Lower leg skin (tissue), 4 donors: ENCODE measurements around the gene NWD2. TPM values are rescaled to one million over a fixed set of nuclear protein-coding genes. Genes with fewer than 3 reads are reported as not detected.

Experiments
- DNase-seq, 2 donors: peaks; one replicate each; pipeline ENCODE4 v3.0.0-alpha.2; 2019; ENCODE audit warnings: low spot score in 2 of 2
- H3K4me3 ChIP-seq: fragments of 200-600 bp; sonication (generic); 2 replicates; pipeline ENCODE4 v1.5.1; 2017; ENCODE audit warnings: mild to moderate bottlenecking, low read depth; ENCODE audit not compliant: poor library complexity, severe bottlenecking
- CTCF ChIP-seq, 3 donors: fragments of 450-650 bp; IDR thresholded peaks; one replicate each; pipeline ENCODE4 v1.5.1; 2016; ENCODE audit warnings: antibody characterized with exemption in 3 of 3, mild to moderate bottlenecking in 3 of 3, moderate library complexity in 2 of 3
- POLR2A ChIP-seq, 2 donors: fragments of 450-650 bp; IDR thresholded peaks; one replicate each; pipeline ENCODE4 v1.6.1; 2016 to 2017; ENCODE audit warnings: antibody characterized with exemption in 2 of 2, mild to moderate bottlenecking in 1 of 2, moderate library complexity in 1 of 2
- WGBS, 2 donors: methylation state at CpG; one replicate each; pipeline ENCODE4 v1.1.5; 2018; 5-methylcytosine and 5-hydroxymethylcytosine counted together
- intact Hi-C: fragments of 100-400 bp; cut with DNase I; formaldehyde crosslinking; loops from one replicate; pipeline ENCODE4 v1.15.0; 2023; ENCODE audit warnings: low total_unique reads
- total RNA-seq, 4 donors: library from RNA; depleted of rRNA; stranded (reverse); fragments of >200 nt; gene quantifications; one replicate each; pipeline ENCODE4 v1.1.0, GENCODE V29; 2016

NWD2 gene
- total RNA-seq, 4 donors from 2014 or later, result 0.72 to 2.8 (median 0.97) TPM

- DNase-seq, result no peak
- TF ChIP-seq POLR2A (IDR thresholded peaks at IDR 0.05), result no peak
- TF ChIP-seq CTCF (IDR thresholded peaks at IDR 0.05), result no peak
- intact Hi-C loops, result no loop called here
- no peak overlapping the region for H3K4me3 ChIP-seq
- 86 to 89% methylated on average over 4 of the region's 4 CpGs for WGBS, 2 donors
Measured at GRCh38 chr4:37467824-37468223, 223.3 kb downstream of the NWD2 start.

- intact Hi-C loops, result no loop called here
- TF ChIP-seq POLR2A (IDR thresholded peaks at IDR 0.05) (no peak), CTCF (IDR thresholded peaks at IDR 0.05) (no peak)
- DNase-seq, result no peak
- no peak overlapping the region for H3K4me3 ChIP-seq
- 86 to 92% methylated on average over 2 of the region's 2 CpGs for WGBS, 2 donors
Measured at GRCh38 chr4:37469286-37469685, 224.7 kb downstream of the NWD2 start.

GRCh38 chr4:37470245-37470644, 225.7 kb downstream of the NWD2 start:
- no peak for DNase-seq
- no peak overlapping the region for H3K4me3 ChIP-seq
- intact Hi-C loops, result no loop called here
- TF ChIP-seq POLR2A (IDR thresholded peaks at IDR 0.05) (no peak), CTCF (IDR thresholded peaks at IDR 0.05) (no peak)
- WGBS, 2 donors, result 74% methylated on average over 1 of the region's 1 CpG

- no peak for DNase-seq
- no peak overlapping the region for H3K4me3 ChIP-seq
- TF ChIP-seq POLR2A (IDR thresholded peaks at IDR 0.05) (no peak), CTCF (IDR thresholded peaks at IDR 0.05) (no peak)
- 91 to 92% methylated on average over 1 of the region's 1 CpG for WGBS, 2 donors
- intact Hi-C loops, result no loop called here
Measured at GRCh38 chr4:37471093-37471492, 226.6 kb downstream of the NWD2 start.

- WGBS, 2 donors, result 51 to 66% methylated on average over 5 of the region's 5 CpGs
- intact Hi-C loops, result no loop called here
- no peak for DNase-seq
Measured at GRCh38 chr4:37471971-37472370, 227.4 kb downstream of the NWD2 start.

More at GRCh38 chr4:37471971-37472370, 227.4 kb downstream of the NWD2 start:
- no peak overlapping the region for H3K4me3 ChIP-seq
- TF ChIP-seq CTCF (IDR thresholded peaks at IDR 0.05) (no peak), POLR2A (IDR thresholded peaks at IDR 0.05) (no peak)
